Kidney tubule cell (primary cell): ENCODE data around the gene MTERF4.

Source experiments
- DNase-seq: peaks from one replicate; pipeline ENCODE4 v3.0.0-alpha.2; 2018; ENCODE audit warnings: low spot score

MTERF4 gene

DNA sequence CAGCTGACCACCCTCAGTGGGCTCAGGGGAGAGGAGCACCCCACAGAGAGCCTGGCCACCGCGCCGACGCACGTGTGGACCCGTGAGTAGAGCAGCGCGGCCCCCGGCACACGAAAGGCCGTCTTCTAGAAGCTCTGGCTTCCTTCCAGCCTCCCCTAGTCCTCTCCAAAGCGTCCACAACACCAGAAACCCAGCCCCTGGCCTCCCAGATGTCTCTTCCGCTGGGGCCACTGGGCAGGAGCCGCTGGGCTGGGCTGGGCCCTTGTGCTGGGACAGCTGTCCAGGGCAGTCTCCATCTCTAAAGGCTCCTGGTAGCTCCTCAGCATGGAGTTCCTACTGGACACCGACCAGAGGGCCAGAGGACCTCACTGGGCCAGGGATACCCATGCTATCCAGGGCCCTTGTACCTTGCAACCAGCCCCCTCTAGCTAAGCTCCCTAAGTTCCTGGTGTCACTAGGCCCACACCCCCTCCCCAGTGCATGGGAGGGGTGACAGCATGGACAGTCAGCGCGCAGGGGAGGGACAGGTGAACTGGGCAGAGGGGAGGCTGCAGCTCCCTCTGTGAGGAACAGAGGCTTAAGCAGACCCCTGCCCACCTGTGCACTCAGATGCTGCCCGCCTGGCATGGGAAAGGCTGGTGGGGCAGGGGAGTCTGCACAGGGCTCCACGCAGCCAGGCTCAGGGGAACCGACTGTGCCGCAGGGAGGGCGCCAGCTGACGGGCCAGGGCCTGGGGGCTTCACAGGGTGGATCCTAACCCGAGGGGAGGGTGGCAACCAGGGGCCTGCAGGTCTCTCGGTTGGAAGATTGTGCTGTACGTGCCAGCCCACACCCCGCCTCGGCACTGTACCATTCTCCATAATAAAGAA lies 32.9 kb downstream of the MTERF4 start:
- DNase-seq = no peak

DNA sequence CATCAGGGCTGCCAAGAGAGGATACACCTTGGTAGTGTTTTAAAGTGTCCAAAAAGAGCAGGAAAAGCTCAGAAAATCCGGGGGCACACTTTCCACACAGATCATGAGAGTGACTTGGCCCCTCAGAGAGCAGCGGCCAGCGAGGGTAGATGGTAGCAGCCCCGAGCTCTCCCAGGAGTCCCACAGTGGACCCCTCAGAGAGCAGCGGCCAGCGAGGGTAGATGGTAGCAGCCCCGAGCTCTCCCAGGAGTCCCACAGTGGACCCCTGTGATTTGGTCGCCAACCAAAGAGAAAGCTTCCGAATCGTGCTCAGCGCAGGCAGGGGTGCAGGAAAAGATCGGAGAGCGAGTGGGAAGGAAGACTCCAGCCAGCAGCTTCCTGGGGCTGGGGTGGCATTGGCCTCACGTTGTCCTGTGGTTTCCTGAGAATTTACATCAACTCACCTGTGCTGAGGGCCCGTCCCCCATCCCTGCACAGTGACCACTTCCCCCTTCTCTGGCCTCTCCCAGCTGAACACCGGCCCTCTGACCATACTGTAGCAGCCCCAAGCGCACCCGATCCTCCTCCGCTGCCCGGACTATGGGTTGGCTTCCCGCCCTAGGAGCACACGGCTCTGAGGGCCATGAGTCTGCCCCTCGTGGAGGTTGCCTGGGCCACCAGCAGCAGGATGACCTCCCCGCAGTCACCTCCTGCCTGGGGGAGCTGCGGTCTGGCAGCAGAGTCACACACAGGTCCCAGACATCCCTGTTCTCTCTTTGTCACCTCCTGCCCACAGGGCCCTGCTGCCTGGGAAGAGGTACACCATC lies 33.7 kb downstream of the MTERF4 start:
- no peak for DNase-seq

DNA sequence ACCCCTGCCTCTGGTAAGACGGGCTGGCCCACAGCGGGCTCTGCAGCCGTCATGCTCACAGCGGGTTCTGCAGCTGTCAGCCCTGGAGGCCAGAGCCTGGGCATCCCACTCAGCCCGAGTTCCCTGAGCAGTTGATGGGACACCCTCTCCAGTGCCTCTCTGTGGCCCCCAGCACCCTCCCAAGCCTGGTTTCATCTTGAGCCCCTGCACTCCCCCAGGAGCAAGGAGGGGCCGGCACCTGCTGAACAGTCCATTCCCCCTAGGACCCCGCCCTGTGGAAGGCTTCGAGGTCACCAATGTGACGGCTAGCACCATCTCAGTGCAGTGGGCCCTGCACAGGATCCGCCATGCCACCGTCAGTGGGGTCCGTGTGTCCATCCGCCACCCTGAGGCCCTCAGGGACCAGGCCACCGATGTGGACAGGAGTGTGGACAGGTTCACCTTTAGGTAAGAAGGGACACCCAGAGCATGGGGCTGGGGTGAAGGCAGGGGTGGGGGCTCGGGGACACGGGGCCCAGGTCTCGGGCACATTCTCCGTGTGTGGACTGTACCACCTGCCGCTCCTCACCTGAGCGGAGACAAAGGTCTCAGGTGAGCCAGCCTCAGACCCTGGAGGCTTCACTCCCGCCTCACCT lies 34.5 kb downstream of the MTERF4 start:
- DNase-seq = no peak

DNA sequence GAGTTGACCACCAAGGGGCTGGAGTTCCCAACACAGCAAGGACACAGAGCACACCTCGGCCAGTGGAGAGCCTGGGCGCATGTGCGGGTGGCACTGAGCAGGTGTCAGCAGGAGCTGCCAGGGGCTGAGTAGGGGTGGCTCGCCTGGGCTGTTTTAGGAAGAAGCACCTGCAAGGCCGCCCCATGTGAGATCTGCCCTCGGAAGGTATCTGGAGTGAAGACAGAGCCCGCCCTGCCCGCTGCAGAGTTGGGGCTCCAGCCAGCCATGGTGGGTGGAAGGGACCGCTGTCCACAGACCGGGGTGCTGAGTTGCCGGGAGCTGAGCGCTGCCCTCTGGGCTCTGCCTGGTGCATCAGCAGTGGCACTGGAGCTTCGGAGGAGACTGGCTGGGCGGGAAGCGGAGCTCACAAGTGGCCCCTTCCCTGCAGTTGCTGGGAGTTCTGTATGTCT lies 35.2 kb downstream of the MTERF4 start:
- DNase-seq = no peak

DNA sequence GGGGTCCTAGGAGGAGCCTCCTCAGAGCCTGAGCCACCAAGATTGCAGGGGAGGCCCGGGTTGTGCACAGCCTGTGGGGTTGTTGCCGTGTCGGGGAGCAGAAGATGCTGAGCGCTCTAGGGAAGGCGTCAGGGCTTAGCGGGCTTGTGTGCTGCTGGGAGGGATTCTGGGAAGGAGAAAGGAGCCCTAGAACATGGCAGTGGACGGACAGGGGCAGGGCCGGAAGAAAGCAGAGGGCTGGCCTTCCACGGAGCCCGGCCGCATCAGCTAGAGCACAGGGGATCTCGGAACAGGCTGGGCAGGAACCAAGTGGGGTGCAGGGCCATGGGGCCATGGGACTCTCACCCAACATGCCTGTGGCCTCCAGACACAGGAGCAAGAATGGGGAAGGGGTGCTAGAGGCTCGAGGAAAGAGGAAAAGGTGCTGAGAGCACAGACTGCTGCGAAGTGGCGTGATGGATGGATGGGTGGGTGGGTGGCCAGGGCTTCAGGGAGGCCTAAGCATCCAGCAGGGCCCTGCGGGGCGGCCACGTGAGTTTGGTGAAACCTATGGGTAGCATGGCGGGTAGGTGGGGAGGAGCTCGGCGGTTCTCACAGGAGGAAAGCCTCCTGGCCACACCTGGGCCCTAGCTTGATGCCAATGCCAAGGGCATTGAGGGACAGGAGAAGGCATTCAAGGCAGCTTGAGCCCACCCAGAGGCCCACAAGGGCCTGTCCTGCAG lies 35.8 kb downstream of the MTERF4 start:
- DNase-seq = no peak

DNA sequence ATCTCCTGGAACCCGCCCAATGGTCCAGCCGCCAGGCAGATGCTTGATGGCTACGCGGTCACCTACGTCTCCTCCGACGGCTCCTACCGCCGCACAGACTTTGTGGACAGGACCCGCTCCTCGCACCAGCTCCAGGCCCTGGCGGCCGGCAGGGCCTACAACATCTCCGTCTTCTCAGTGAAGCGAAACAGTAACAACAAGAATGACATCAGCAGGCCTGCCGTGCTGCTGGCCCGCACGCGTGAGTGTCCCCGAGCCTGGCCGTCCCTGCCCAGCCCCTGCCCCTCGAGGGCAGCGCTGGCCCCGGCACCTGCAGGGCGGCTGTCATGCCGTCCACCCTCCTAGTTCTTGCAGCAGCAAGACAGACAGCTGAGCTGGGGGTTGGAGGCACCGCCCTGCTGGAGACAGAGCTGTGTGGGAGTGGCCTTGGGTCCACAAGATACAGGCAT lies 36.7 kb downstream of the MTERF4 start:
- peak; percentile 28 for DNase-seq

DNA sequence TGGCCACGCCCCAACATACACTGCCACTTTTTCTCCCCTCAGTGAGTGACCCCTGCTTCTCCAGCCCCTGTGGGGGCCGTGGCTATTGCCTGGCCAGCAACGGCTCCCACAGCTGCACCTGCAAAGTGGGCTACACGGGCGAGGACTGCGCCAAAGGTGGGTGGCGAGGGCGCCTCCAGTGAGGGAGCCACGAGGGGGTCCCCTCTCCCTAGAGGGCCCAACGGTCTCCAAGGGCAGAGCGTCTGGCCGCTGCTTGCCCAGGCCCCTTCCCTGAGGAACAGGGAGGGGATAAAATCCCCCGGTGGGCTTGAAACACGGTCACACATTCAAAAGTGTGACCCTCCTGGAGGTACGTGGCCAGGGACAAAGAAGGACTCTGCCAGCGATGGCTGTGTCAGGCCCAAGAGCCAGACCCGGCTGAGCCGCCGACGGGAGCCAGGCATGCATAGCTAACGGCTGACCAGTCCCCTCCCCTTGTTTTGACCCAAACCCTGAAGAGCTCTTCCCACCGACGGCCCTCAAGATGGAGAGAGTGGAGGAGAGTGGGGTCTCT lies 37.2 kb downstream of the MTERF4 start:
- DNase-seq = no peak

DNA sequence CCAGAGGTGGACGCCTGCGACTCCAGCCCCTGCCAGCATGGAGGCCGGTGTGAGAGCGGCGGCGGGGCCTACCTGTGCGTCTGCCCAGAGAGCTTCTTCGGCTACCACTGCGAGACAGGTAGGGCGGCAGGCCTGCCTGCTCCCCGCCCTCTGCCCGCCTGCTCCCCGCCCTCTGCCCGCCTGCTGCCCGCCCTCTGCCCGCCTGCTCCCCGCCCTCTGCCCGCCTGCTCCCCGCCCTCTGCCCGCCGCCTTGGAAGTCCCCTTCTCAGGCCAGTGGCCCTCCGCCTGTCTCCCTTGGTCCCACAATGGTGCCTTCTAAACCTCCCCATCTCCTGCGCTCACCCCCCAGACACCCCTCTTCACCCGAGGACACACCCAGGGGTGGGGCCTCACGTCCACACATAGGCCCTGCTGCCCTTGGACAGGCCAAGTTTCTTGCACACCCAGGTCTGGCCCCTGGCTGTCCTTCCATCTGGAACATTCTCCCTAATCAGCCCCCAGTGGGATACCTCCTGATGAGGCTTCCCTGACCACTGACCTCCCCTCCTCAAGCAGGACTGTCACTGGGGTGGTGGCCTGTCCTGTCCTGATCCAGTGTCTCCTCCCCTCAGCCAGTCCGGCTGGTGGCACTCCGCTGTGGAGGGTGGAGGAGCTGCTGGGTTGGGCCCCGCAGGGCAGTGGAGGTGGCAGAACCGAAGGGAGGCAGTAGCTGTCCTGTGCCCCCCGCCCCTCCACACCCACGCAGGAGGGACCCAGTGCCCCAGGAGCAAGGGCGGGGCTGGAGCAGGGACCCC lies 37.9 kb downstream of the MTERF4 start:
- DNase-seq = peak; percentile 55

DNA sequence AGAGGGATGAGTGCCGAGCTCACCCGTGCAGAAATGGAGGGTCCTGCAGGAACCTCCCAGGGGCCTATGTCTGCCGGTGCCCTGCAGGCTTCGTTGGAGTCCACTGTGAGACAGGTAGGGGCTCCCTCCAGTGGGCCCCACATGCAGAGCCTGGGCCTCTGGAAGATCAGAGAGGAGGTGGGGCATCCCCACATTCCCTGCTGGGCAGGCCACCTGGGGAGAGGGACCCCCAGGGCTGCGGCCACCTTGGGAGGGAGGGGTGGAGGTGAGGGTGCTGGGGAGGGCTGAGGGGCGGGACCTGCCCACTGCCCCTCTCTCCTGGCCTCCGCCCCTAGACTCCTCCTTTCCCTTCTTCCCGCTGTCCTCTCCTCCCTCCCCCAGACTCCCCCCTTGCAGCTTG lies 38.5 kb downstream of the MTERF4 start:
- no peak for DNase-seq

DNA sequence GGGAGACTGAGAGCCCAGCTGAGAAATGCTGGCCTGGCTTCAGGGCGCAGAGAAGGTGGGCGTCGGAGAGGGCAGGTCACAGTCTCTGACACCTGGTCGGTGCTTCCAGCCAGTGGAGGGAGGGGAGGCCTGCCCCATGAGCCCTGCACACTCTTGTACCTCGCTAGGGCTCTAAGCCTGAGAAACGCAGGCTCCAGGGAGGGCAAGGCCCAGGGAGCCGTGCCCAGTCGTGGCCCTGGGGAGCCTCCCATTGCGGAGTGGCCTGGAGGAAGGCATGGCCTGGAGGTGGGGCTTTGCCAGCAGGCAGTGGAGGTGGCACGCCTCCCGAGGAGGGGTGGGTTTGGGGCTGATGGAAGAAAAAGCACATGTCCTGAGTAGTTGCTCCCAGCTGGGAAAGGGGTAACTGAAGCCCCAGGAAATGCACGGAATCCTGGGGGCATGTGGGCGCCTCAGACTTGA lies 39.0 kb downstream of the MTERF4 start:
- no peak for DNase-seq

DNA sequence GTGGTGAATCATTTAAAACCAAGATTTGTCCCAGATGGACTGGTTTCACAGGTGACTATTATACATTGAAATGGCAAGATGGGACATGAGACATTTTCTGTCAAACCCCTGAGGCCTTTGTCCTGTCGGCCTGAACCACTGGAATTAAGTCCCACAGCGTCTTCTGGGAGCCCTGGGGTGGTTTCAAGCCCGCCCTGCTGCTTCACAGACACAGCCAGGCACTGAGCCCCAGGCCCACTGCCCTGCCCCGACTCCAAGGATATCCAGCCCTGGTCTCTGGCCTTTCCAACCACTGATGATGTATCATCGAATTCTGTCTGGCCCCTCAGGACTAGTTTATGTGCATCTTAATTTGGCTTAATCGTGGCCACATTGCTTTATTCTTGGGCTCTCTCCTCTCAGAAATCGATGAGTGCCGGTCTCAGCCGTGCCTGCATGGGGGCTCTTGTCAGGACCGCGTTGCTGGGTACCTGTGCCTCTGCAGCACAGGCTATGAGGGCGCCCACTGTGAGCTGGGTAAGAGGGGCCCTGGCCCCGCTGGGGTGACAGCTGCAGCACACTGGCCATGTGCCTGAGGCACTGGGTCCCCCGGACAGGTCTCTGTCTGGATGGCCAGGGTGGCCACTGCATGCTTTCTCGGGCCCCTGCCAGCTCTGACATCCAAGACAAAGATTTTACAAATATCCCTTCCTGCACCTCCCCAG lies 39.5 kb downstream of the MTERF4 start:
- no peak for DNase-seq

DNA sequence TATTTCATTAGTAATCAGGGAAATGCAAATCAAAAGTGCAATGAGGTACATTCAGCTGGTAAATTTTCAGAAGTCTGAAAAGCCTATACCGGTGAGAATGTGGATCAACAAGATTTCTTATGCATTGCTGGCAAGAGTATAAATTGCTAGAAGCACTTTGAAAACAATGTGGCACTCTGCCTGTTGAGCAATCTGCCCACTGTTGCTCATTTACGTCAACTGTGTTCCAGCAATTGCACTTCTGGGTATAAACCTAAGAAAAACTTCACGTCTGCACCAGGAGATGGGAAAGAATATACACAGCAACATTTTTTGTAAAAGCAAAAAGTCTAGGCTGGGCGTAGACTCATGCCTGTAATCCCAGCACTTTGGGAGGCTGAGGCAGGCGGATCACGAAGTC lies 40.8 kb downstream of the MTERF4 start:
- DNase-seq = no peak

DNA sequence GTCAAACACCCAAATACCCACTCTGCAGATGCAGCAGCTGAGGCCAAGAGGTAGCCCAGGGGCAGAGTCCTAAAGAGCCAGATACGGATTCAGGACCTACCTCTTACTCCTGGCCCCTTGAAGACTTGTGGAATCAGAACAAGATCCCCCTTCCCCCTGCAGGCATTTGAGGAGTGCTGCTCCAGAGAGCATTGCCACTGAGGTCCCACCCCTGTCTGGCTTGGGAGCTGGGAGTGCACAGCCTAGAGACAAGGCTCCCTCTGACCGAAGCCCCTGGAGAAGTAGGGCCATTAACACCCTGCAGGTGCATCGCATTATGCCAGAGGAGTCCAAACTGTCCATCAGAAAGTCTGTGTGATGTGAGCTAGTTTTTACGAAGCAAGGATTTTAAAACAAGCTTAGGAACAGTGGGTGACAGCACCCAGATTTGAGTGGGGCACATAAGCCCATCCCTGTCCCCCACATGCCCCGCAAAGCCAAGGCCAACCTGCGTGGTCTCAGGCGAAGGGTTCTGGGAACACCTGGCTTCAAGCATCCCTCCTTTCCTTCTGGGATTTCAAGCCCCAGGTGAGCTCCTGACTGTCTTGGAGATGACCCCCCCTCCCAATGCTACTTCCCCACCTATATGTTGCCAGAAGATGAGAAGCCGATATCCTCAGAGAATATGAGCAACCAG lies 48.4 kb downstream of the MTERF4 start:
- no peak for DNase-seq

DNA sequence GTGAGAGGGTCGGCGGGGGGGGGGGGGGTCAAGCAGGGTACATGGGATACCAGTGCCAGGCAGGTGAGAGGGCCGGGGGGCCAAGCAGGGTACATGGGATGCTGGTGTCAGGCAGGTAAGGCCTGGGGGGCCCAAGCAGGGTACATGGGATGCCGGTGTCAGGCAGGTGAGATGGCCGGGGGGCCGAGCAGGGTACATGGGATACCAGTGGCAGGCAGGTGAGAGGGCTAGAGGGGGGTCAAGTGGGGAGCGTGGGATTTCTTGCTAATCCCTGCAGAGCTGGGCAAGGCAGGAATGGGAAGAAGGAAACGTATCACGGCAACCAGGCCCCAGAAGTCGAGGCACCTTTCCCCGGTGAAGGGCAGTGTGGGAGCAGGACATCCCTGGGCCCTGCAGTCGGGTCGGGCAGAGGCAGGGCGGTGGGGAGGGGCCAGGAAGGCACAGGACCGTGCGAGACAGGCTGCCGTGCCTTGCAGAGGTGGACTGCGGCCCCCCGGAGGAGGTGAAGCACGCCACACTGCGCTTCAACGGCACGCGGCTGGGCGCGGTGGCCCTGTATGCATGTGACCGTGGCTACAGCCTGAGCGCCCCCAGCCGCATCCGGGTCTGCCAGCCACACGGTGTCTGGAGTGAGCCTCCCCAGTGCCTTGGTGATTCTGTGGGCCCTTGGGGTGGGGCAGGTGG lies 49.3 kb downstream of the MTERF4 start:
- DNase-seq = no peak

DNA sequence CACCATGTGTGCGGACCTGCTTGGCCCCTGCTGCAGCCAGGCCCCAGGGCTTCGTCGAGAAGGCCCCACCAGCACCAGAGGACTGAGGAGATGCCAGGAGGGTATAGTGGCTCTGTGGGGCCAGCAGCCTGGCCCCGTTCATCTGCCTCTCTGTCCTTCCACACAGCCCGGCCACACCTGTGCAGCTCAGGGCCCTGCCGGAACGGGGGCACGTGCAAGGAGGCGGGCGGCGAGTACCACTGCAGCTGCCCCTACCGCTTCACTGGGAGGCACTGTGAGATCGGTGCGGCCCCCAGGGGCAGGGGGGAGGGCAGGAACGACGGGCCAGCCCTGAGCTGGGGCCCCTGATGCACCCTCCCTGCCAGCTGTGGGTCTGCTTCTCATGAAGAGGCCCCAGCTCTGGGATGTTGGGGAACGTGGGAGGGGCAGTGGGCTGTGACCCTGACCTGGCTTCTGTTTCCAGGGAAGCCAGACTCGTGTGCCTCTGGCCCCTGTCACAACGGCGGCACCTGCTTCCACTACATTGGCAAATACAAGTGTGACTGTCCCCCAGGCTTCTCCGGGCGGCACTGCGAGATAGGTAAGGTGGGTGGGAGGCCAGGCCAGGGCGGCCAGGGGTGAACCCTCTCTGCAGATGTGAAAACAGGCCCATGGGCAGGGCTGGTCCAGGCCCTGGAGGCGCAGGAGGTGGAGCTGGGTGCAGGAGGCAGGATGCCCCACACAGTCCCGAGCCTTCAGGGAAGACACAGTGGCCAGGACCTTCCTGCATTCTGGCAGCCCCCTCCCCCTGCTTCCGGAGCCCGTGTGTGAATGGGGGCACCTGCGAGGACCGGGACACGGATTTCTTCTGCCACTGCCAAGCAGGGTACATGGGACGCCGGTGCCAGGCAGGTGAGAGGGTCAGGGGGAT lies 50.3 kb downstream of the MTERF4 start:
- no peak for DNase-seq

DNA sequence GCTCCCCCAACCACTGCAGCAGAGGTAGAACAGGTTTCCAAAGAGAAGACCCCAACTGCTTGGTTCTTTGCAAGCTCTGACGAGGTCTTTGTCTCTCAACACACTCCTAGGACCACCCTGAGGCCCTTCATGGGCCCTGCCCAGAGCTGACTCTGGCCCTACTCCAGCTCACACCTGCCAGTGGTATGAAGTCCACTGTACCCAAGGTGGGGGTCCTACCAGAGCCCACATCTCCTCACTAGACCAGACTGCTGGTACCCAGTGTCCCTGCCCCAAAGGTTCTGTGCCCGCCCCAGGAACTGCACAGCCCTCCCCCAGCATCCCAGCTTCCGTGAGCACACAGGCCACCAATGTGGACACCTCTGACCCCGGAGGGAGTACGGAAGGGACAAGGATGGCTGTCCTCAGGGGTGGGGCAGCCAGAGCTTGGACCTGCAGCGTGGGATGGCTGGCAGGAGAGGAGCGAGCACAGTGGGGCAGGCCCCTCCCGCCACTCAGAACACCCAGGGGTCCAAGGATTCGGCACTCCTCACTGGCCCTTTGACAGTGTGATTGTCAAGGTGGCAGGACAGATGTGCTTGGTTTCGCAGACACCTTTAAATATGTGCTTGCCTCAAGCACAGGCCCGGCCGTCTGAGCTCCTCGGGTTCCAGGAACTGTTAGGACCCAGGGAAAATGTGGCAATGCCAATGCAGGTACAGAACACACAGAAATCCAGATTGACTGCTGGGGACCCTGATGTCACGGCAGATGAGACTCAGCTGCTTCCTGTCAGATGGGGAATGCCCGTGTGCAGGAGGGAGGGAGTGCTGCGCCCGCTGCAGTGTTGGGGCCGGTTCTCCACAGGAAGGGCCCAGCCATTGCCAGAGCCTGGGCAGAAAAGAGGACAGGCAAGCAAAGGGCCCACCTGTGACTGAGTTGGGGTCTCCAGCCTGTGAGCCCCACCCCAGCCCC lies 51.2 kb downstream of the MTERF4 start:
- no peak for DNase-seq
